Hepatocyte (in vitro differentiated cells): ENCODE results near the gene CFAP65.

Experiments used
- EZH2 ChIP-seq: fragments of 200-600 bp; sonication (generic); IDR thresholded peaks from 2 replicates; pipeline ENCODE4 v1.6.1; 2016; ENCODE audit warnings: antibody characterized with exemption, mild to moderate bottlenecking, borderline replicate concordance
- TF ChIP-seq, protein P1 (sequence below): fragments of 200-600 bp; sonication (generic); IDR thresholded peaks from 2 replicates; pipeline ENCODE4 v1.5.1; 2016; ENCODE audit warnings: antibody characterized with exemption, mild to moderate bottlenecking; ENCODE audit not compliant: poor library complexity

GRCh38 chr2:218962859-218963492, 78.3 kb downstream of the CFAP65 start:
- TF ChIP-seq, protein P1, sequence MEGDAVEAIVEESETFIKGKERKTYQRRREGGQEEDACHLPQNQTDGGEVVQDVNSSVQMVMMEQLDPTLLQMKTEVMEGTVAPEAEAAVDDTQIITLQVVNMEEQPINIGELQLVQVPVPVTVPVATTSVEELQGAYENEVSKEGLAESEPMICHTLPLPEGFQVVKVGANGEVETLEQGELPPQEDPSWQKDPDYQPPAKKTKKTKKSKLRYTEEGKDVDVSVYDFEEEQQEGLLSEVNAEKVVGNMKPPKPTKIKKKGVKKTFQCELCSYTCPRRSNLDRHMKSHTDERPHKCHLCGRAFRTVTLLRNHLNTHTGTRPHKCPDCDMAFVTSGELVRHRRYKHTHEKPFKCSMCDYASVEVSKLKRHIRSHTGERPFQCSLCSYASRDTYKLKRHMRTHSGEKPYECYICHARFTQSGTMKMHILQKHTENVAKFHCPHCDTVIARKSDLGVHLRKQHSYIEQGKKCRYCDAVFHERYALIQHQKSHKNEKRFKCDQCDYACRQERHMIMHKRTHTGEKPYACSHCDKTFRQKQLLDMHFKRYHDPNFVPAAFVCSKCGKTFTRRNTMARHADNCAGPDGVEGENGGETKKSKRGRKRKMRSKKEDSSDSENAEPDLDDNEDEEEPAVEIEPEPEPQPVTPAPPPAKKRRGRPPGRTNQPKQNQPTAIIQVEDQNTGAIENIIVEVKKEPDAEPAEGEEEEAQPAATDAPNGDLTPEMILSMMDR = no peak
- no peak for TF ChIP-seq EZH2
